Ishikawa (cell line): ENCODE measurements around the gene CCSER1.

ENCODE experiments used
- CREB1 ChIP-seq: IDR thresholded peaks from 2 replicates; pipeline ENCODE4 v1.6.1; 2012; ENCODE audit warnings: low read depth
- EGR1 ChIP-seq: IDR thresholded peaks from 2 replicates; pipeline ENCODE4 v1.6.1; 2012
- EP300 ChIP-seq: IDR thresholded peaks from 2 replicates; pipeline ENCODE4 v1.6.1; 2012; ENCODE audit warnings: borderline replicate concordance
- FOXM1 ChIP-seq: IDR thresholded peaks from 2 replicates; pipeline ENCODE4 v1.6.1; 2012; ENCODE audit warnings: low read depth, borderline replicate concordance
- RAD21 ChIP-seq: IDR thresholded peaks from 2 replicates; pipeline ENCODE4 v1.6.1; 2012; ENCODE audit warnings: low read depth
- TAF1 ChIP-seq: IDR thresholded peaks from 2 replicates; pipeline ENCODE4 v1.6.1; 2012; ENCODE audit warnings: low read depth, mild to moderate bottlenecking
- TCF12 ChIP-seq: IDR thresholded peaks from 2 replicates; pipeline ENCODE4 v1.6.1; 2012; ENCODE audit warnings: low read depth
- TEAD4 ChIP-seq: IDR thresholded peaks from 2 replicates; pipeline ENCODE4 v1.6.1; 2012
- YY1 ChIP-seq: IDR thresholded peaks from 2 replicates; pipeline ENCODE4 v1.6.1; 2012; ENCODE audit warnings: low read depth
- ZBTB7A ChIP-seq: IDR thresholded peaks from 2 replicates; pipeline ENCODE4 v1.6.1; 2012; ENCODE audit warnings: low read depth
- TF ChIP-seq, protein P1 (sequence below): IDR thresholded peaks from 2 replicates; pipeline ENCODE4 v1.6.1; 2012
- TF ChIP-seq, protein P2 (sequence below): IDR thresholded peaks from 2 replicates; pipeline ENCODE4 v1.6.1; 2012; ENCODE audit warnings: low read depth, mild to moderate bottlenecking
- TF ChIP-seq, protein P3 (sequence below): IDR thresholded peaks from 2 replicates; pipeline ENCODE4 v1.6.1; 2012

DNA sequence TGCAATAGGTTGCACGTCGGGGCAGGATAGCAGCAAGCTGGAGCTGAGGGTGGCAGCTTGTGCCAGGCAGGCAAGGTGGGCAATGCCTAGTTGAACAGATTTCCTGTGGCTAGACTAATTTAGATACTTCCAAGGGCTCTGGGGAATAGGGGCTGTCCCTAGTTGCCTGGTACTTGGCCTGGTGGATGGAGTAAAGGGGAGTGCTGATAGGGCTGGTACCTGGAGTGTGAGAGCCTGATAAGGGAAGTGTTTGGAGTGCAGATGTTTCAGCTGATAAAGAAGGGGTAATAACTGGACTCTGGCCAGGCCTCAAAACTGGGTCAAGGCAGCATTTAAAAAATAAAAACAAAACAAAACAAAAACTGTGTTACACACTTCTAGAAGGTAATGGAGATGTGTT is 665.5 kb downstream of the CCSER1 start:
- TF ChIP-seq EP300 (no peak), YY1 (no peak), ZBTB7A (no peak), TCF12 (no peak), CREB1 (no peak), EGR1 (no peak), TEAD4 (no peak), TAF1 (no peak), RAD21 (no peak), FOXM1 (no peak)
- TF ChIP-seq, protein P1, sequence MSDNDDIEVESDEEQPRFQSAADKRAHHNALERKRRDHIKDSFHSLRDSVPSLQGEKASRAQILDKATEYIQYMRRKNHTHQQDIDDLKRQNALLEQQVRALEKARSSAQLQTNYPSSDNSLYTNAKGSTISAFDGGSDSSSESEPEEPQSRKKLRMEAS = no peak
- TF ChIP-seq, protein P2, sequence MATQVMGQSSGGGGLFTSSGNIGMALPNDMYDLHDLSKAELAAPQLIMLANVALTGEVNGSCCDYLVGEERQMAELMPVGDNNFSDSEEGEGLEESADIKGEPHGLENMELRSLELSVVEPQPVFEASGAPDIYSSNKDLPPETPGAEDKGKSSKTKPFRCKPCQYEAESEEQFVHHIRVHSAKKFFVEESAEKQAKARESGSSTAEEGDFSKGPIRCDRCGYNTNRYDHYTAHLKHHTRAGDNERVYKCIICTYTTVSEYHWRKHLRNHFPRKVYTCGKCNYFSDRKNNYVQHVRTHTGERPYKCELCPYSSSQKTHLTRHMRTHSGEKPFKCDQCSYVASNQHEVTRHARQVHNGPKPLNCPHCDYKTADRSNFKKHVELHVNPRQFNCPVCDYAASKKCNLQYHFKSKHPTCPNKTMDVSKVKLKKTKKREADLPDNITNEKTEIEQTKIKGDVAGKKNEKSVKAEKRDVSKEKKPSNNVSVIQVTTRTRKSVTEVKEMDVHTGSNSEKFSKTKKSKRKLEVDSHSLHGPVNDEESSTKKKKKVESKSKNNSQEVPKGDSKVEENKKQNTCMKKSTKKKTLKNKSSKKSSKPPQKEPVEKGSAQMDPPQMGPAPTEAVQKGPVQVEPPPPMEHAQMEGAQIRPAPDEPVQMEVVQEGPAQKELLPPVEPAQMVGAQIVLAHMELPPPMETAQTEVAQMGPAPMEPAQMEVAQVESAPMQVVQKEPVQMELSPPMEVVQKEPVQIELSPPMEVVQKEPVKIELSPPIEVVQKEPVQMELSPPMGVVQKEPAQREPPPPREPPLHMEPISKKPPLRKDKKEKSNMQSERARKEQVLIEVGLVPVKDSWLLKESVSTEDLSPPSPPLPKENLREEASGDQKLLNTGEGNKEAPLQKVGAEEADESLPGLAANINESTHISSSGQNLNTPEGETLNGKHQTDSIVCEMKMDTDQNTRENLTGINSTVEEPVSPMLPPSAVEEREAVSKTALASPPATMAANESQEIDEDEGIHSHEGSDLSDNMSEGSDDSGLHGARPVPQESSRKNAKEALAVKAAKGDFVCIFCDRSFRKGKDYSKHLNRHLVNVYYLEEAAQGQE = no peak
- TF ChIP-seq, protein P3, sequence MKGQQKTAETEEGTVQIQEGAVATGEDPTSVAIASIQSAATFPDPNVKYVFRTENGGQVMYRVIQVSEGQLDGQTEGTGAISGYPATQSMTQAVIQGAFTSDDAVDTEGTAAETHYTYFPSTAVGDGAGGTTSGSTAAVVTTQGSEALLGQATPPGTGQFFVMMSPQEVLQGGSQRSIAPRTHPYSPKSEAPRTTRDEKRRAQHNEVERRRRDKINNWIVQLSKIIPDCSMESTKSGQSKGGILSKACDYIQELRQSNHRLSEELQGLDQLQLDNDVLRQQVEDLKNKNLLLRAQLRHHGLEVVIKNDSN = no peak
